GM19043 (cell line): ENCODE results near the gene RNGTT.

Experiments used
- ATAC-seq: cut with Tn5 transposase; IDR thresholded peaks from one replicate; pipeline ENCODE4 v1.9.1; 2021; ENCODE audit warnings: low read depth; ENCODE audit not compliant: unreplicated experiment

The RNGTT gene

GRCh38 chr6:88623531-88623930 is 339.9 kb downstream of the RNGTT start:
- no peak for ATAC-seq

- ATAC-seq: no peak
Measured at GRCh38 chr6:88619951-88620350, 343.5 kb downstream of the RNGTT start.

- ATAC-seq: no peak
Measured at GRCh38 chr6:88616380-88616779, 347.0 kb downstream of the RNGTT start.

- ATAC-seq: no peak
Measured at GRCh38 chr6:88614316-88614877, 349.0 kb downstream of the RNGTT start.

GRCh38 chr6:88612631-88613030 is 350.8 kb downstream of the RNGTT start:
- ATAC-seq: no peak

GRCh38 chr6:88611721-88612120 is 351.7 kb downstream of the RNGTT start:
- no peak for ATAC-seq

GRCh38 chr6:88609983-88610382 is 353.4 kb downstream of the RNGTT start:
- no peak for ATAC-seq

GRCh38 chr6:88605271-88605670 is 358.1 kb downstream of the RNGTT start:
- no peak for ATAC-seq

GRCh38 chr6:88599571-88599970 is 363.8 kb downstream of the RNGTT start:
- no peak for ATAC-seq

GRCh38 chr6:88596801-88597200 is 366.6 kb downstream of the RNGTT start:
- ATAC-seq: no peak

- no peak for ATAC-seq
Measured at GRCh38 chr6:88588938-88589337, 374.5 kb downstream of the RNGTT start.

- ATAC-seq: no peak
Measured at GRCh38 chr6:88587150-88587520, 376.3 kb downstream of the RNGTT start.

- no peak for ATAC-seq
Measured at GRCh38 chr6:88586371-88587149, 376.9 kb downstream of the RNGTT start.

- no peak for ATAC-seq
Measured at GRCh38 chr6:88585276-88585692, 378.1 kb downstream of the RNGTT start.

GRCh38 chr6:88584581-88585275 is 378.7 kb downstream of the RNGTT start:
- ATAC-seq: no peak

GRCh38 chr6:88577461-88577860 is 386.0 kb downstream of the RNGTT start:
- ATAC-seq: no peak

GRCh38 chr6:88575536-88575935 is 387.9 kb downstream of the RNGTT start:
- no peak for ATAC-seq

GRCh38 chr6:88574651-88575050 is 388.8 kb downstream of the RNGTT start:
- no peak for ATAC-seq

GRCh38 chr6:88574031-88574430 is 389.4 kb downstream of the RNGTT start:
- ATAC-seq: no peak

GRCh38 chr6:88573561-88573960 is 389.9 kb downstream of the RNGTT start:
- no peak for ATAC-seq

- ATAC-seq: no peak
Measured at GRCh38 chr6:88572449-88573139, 390.8 kb downstream of the RNGTT start.
